Loucy (cell line): ENCODE measurements around the gene SDCCAG8.

ENCODE experiments used
- H2AFZ ChIP-seq: fragments of 200-600 bp; sonication (generic); 2 replicates; pipeline ENCODE4 v1.6.0; 2016; ENCODE audit warnings: antibody characterized with exemption, mild to moderate bottlenecking, low read length, moderate library complexity
- H3F3A ChIP-seq: fragments of 200-600 bp; 2 replicates; pipeline ENCODE4 v1.6.0; 2016; ENCODE audit warnings: antibody characterized with exemption, low read depth, mild to moderate bottlenecking
- H3K27me3 ChIP-seq: fragments of 200-600 bp; sonication (generic); 2 replicates; pipeline ENCODE4 v1.6.1; 2014; ENCODE audit warnings: low read length, mild to moderate bottlenecking; ENCODE audit not compliant: insufficient read depth, poor library complexity, severe bottlenecking
- H3K36me3 ChIP-seq: fragments of 200-600 bp; sonication (generic); 2 replicates; pipeline ENCODE4 v1.6.1; 2016; ENCODE audit warnings: low read length; ENCODE audit not compliant: insufficient read depth
- H3K4me1 ChIP-seq: fragments of 200-600 bp; sonication (generic); 2 replicates; pipeline ENCODE4 v1.5.1; 2014; ENCODE audit warnings: low read length, mild to moderate bottlenecking; ENCODE audit not compliant: insufficient read depth, poor library complexity, severe bottlenecking
- H3K4me2 ChIP-seq: fragments of 200-600 bp; sonication (generic); 2 replicates; pipeline ENCODE4 v1.6.0; 2014; ENCODE audit warnings: antibody characterized with exemption, low read length, low read depth, mild to moderate bottlenecking; ENCODE audit not compliant: poor library complexity, severe bottlenecking
- H3K4me3 ChIP-seq: fragments of 200-600 bp; sonication (generic); 2 replicates; pipeline ENCODE4 v1.5.1; 2014; ENCODE audit warnings: low read length, mild to moderate bottlenecking, mixed read lengths; ENCODE audit not compliant: poor library complexity, severe bottlenecking
- H3K79me2 ChIP-seq: fragments of 200-600 bp; sonication (generic); 2 replicates; pipeline ENCODE4 v1.6.1; 2014; ENCODE audit warnings: low read length; ENCODE audit not compliant: insufficient read depth
- H3K9ac ChIP-seq: fragments of 200-600 bp; sonication (generic); 2 replicates; pipeline ENCODE4 v1.6.0; 2014; ENCODE audit warnings: mild to moderate bottlenecking, low read depth, low read length, moderate library complexity; ENCODE audit not compliant: poor library complexity, severe bottlenecking
- H3K9me2 ChIP-seq: fragments of 200-600 bp; sonication (generic); replicated peaks from 2 replicates; pipeline ENCODE4 v1.6.1; 2016; ENCODE audit warnings: low read depth, low read length, mixed read lengths
- H3K9me3 ChIP-seq: fragments of 200-600 bp; sonication (generic); 2 replicates; pipeline ENCODE4 v1.6.1; 2014; ENCODE audit warnings: mild to moderate bottlenecking, antibody characterized with exemption, low read length, low read depth; ENCODE audit not compliant: insufficient read depth
- H4K20me1 ChIP-seq: fragments of 200-600 bp; sonication (generic); 2 replicates; pipeline ENCODE4 v1.6.0; 2014; ENCODE audit warnings: antibody characterized with exemption, low read length, mild to moderate bottlenecking; ENCODE audit not compliant: insufficient read depth, poor library complexity, severe bottlenecking
- EZH2phosphoT487 ChIP-seq: fragments of 200-600 bp; IDR thresholded peaks from 2 replicates; pipeline ENCODE4 v1.6.1; 2018; ENCODE audit warnings: antibody characterized with exemption, mild to moderate bottlenecking, moderate library complexity, borderline replicate concordance
- TF ChIP-seq, protein P1 (sequence below): fragments of 200-600 bp; sonication (generic); conservative IDR thresholded peaks from 2 replicates; pipeline ENCODE4 v1.5.1; 2014; ENCODE audit warnings: mild to moderate bottlenecking, antibody characterized with exemption, low read length

SDCCAG8 gene

DNA sequence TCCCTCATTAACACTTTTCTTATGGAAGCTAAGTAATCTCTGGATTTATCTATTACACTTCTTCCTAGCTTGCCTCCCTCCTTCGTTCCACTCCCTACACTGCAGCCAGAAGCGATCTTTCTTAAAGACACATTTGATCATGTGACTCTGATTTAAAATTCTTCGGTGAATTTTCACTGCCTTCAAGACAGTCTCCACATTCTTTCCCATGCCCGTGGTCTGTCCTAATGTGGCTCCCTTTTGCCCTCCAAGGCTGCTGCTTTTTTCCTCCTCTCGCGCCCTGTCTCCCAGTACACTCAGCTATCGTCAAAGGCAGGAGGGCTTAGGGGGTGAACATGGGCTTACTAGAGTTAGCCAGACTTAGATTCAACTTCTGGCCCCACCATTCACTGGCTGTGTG lies 64.4 kb downstream of the SDCCAG8 start:
- H3K36me3 ChIP-seq, result peaks cover 5% of the 10 kb centered on the region; the same call in 1 of the 2 replicates
- no peaks in the 10 kb centered on the region for H4K20me1 ChIP-seq
- no peak overlapping the region for H2AFZ ChIP-seq
- no peak for TF ChIP-seq EZH2phosphoT487
- H3K4me1 ChIP-seq, result no peaks in the 10 kb centered on the region
- no peaks in the 10 kb centered on the region for H3K79me2 ChIP-seq
- H3K9ac ChIP-seq, result no peak overlapping the region
- no peaks in the 10 kb centered on the region for H3K27me3 ChIP-seq
- no peaks in the 10 kb centered on the region for H3K9me2 ChIP-seq
- no peak overlapping the region for H3K4me3 ChIP-seq
- H3K9me3 ChIP-seq, result no peaks in the 10 kb centered on the region
- H3F3A ChIP-seq, result no peaks in the 10 kb centered on the region
- H3K4me2 ChIP-seq, result no peak overlapping the region

DNA sequence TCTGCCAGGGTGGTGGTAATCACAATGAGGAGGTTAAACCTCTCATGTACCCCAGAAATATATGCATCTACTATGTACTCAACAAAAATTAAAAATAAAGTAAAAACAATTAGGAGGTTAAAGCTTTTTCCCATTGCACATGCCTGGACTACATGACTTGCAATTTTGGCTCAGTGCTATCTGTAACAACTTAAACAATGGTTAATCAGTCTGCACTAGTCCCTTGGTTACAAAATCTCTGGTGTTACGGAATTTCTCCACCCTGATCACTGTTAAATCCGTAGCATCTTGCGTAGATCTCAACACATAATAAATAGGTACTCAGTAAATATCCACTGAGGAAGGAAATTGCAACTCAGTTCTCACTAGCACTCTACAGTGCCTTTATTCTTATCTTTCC lies 66.5 kb downstream of the SDCCAG8 start:
- Histone ChIP-seq H3F3A (no peaks in the 10 kb centered on the region), H3K36me3 (peaks cover 5% of the 10 kb centered on the region; the same call in 1 of the 2 replicates), H4K20me1 (no peaks in the 10 kb centered on the region), H3K4me2 (no peak overlapping the region), H3K9me3 (no peaks in the 10 kb centered on the region), H2AFZ (no peak overlapping the region), H3K4me1 (no peaks in the 10 kb centered on the region), H3K27me3 (no peaks in the 10 kb centered on the region), H3K4me3 (no peak overlapping the region), H3K79me2 (no peaks in the 10 kb centered on the region), H3K9ac (no peak overlapping the region), H3K9me2 (no peaks in the 10 kb centered on the region)
- TF ChIP-seq EZH2phosphoT487, result no peak
- TF ChIP-seq, protein P1, sequence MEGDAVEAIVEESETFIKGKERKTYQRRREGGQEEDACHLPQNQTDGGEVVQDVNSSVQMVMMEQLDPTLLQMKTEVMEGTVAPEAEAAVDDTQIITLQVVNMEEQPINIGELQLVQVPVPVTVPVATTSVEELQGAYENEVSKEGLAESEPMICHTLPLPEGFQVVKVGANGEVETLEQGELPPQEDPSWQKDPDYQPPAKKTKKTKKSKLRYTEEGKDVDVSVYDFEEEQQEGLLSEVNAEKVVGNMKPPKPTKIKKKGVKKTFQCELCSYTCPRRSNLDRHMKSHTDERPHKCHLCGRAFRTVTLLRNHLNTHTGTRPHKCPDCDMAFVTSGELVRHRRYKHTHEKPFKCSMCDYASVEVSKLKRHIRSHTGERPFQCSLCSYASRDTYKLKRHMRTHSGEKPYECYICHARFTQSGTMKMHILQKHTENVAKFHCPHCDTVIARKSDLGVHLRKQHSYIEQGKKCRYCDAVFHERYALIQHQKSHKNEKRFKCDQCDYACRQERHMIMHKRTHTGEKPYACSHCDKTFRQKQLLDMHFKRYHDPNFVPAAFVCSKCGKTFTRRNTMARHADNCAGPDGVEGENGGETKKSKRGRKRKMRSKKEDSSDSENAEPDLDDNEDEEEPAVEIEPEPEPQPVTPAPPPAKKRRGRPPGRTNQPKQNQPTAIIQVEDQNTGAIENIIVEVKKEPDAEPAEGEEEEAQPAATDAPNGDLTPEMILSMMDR, result no peak

DNA sequence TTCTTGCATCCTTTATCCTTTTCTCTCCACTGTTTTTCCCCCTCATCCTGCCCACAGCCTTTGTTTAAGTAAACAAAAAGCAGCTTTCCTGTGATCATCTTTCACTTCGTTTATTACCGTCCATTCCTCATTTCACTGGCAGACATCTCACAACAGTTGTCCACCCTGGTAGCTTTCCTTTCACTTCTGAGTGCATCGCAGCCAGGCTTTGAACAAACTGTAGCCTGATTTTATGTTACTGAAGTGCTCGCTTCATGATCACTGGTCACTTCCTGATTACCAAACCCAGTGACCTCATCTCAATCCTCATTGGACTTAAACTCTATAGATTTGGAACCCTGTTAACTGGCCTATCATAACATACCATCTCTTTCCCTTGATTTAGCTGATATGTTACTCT lies 67.7 kb downstream of the SDCCAG8 start:
- no peaks in the 10 kb centered on the region for H3K36me3 ChIP-seq

More for the DNA sequence above, 67.7 kb downstream of the SDCCAG8 start:
- H3K4me2 ChIP-seq, result no peak overlapping the region
- H3K27me3 ChIP-seq, result no peaks in the 10 kb centered on the region
- H3K4me1 ChIP-seq, result no peaks in the 10 kb centered on the region
- TF ChIP-seq EZH2phosphoT487, result no peak
- TF ChIP-seq, protein P1, result no peak
- H4K20me1 ChIP-seq, result no peaks in the 10 kb centered on the region
- no peak overlapping the region for H3K9ac ChIP-seq
- H3F3A ChIP-seq, result no peaks in the 10 kb centered on the region
- no peak overlapping the region for H2AFZ ChIP-seq
- no peaks in the 10 kb centered on the region for H3K79me2 ChIP-seq
- H3K9me3 ChIP-seq, result no peaks in the 10 kb centered on the region
- no peaks in the 10 kb centered on the region for H3K9me2 ChIP-seq
- no peak overlapping the region for H3K4me3 ChIP-seq
